Left kidney (tissue), 2 donors: ENCODE data around the gene FXR2. TPM values are rescaled to one million over a fixed set of nuclear protein-coding genes. Genes with fewer than 3 reads are reported as not detected.

Experiments used
- DNase-seq: peaks from one replicate; pipeline ENCODE4 v3.0.0-alpha.2; 2013
- polyA plus RNA-seq: library from polyadenylated mRNA; unstranded; fragments of 120-200 nt; gene quantifications from one replicate; pipeline ENCODE4 v1.2.1, GENCODE V29; 2013; ENCODE audit not compliant: insufficient read length

Gene FXR2
- polyA plus RNA-seq, 1 donor: 54.8 TPM

GRCh38 chr17:7574176-7574953 lies 40.3 kb downstream of the FXR2 start:
- no peak for DNase-seq

- peak; percentile 89 for DNase-seq
These were observed 41.2 kb downstream of the FXR2 start for GRCh38 chr17:7573324-7574080.

DNA sequence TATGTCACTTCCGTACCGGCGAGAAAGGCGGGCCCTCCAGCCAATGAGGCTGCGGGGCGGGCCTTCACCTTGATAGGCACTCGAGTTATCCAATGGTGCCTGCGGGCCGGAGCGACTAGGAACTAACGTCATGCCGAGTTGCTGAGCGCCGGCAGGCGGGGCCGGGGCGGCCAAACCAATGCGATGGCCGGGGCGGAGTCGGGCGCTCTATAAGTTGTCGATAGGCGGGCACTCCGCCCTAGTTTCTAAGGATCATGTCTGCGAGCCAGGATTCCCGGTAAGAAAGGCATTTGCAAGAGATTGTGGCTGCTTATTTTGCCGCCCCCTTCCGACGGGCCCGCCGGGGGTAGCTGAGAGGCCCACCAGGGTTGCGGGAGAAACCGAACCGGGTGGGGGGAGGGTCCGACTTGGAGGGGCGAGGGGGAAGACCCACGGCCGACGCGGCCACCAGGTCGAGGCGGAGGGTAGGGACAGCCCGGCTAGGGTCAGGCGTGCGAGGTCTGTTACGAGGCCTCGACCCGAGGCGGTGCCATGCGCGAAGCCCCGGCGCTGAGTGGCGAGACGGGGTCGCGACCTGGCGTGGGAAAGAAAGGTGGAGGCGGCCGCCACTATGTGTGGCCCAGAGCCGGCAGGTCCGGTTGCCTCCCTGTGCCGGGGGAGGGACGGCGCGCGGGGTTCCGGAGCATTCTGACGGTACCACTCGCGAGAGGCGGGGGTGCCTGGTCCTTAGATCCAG lies 41.9 kb downstream of the FXR2 start:
- peak; percentile 99 for DNase-seq

GRCh38 chr17:7572338-7572587 lies 42.4 kb downstream of the FXR2 start:
- no peak for DNase-seq

- DNase-seq: no peak
These were observed 44.3 kb downstream of the FXR2 start for GRCh38 chr17:7570351-7570750.

- DNase-seq: no peak
These were observed 45.1 kb downstream of the FXR2 start for GRCh38 chr17:7569571-7569970.

- DNase-seq: no peak
These were observed 51.4 kb downstream of the FXR2 start for GRCh38 chr17:7563115-7563869.

GRCh38 chr17:7562208-7562605 lies 52.5 kb downstream of the FXR2 start:
- no peak for DNase-seq

- peak; percentile 88 for DNase-seq
These were observed 53.0 kb downstream of the FXR2 start, which contains the start of gene SENP3 for GRCh38 chr17:7561589-7562207. SENP3 (plus strand) TSS chr17:7561919; CDS start chr17:7563077, 1,158 bp downstream.

DNA sequence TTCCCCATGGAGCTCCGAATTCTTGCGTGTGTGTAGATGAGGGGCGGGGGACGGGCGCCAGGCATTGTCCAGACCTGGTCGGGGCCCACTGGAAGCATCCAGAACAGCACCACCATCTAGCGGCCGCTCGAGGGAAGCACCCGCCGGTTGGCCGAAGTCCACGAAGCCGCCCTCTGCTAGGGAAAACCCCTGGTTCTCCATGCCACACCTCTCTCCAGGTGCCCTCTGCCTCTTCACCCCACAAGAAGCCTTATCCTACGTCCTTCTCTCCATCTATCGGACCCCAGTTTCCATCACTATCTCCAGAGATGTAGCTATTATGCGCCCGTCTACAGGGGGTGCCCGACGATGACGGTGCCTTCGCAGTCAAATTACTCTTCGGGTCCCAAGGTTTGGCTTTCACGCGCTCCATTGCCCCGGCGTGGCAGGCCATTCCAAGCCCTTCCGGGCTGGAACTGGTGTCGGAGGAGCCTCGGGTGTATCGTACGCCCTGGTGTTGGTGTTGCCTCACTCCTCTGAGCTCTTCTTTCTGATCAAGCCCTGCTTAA lies 53.6 kb downstream of the FXR2 start:
- DNase-seq: peak; percentile 87

GRCh38 chr17:7560172-7561027 lies 54.3 kb downstream of the FXR2 start:
- no peak for DNase-seq

GRCh38 chr17:7559320-7560171 lies 55.2 kb downstream of the FXR2 start:
- no peak for DNase-seq

DNA sequence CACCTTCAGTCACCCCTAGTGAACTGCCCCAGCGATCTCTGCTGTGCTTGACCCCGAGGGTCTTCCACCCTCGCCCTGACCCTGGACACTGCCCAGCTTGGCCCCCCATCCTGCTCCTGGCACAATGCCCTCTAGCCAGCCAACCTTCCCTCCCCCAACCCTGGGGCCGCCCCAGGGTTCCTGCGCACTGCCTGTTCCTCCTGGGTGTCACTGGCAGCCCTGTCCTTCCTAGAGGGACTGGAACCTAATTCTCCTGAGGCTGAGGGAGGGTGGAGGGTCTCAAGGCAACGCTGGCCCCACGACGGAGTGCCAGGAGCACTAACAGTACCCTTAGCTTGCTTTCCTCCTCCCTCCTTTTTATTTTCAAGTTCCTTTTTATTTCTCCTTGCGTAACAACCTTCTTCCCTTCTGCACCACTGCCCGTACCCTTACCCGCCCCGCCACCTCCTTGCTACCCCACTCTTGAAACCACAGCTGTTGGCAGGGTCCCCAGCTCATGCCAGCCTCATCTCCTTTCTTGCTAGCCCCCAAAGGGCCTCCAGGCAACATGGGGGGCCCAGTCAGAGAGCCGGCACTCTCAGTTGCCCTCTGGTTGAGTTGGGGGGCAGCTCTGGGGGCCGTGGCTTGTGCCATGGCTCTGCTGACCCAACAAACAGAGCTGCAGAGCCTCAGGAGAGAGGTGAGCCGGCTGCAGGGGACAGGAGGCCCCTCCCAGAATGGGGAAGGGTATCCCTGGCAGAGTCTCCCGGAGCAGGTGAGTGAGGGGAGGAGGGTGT lies 56.0 kb downstream of the FXR2 start, which contains the start of gene TNFSF13:
Gene TNFSF13, plus strand, starts transcription at position 207 of the 776 bp plus-strand sequence. Its CDS starts 290 bp downstream, at position 497.
- no peak for DNase-seq

DNA sequence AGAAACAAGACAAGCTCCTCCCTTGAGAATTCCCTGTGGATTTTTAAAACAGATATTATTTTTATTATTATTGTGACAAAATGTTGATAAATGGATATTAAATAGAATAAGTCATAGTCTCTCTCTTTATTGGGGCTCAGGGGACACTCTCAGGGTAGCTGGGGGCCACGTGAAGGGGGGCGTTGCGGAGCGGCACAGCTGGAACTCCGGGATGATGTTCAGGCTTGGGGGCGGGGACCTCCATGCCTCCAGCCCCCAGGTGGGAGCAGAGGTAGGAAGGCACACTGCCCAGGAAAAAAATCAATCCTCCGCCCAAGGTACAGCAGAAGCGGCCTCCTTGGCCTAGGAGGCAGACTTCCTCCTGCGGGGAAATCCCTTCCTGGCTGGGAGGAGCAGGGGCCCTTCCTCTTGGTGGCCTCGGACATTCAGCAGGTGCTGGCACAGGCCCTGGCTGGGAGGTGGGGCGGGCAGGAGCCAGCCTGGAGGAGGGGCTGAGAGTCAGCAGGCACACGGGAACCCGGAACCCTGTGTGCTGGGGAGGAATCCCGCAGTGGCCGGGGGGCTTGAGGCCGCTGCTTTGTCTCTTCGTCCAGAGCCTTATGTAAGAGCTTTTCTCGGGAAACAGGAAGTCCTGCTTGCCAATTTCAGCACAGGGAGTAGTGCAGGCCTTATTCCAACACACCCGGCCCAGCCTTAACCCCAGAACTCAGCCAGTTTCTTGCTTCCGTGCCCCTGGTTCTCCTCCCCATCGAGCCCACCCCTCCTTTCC lies 56.7 kb downstream of the FXR2 start:
- no peak for DNase-seq

GRCh38 chr17:7557147-7557764 lies 57.4 kb downstream of the FXR2 start:
- DNase-seq: no peak

DNA sequence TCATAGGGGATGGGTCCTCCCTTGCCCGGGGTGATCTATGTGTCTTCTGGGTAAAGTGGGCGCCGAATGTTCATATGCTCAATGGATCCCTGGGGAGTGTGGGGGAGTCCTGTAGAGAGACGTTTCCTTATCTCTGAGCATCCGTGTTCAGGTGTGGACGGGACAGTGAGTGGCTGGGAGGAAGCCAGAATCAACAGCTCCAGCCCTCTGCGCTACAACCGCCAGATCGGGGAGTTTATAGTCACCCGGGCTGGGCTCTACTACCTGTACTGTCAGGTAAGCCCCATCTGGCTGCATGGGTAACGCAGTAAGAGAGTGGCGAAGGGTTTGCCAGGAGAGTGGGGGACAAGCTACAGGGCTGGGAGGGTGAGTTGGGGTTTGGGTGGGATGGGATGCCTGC lies 58.1 kb downstream of the FXR2 start:
- DNase-seq: no peak

DNA sequence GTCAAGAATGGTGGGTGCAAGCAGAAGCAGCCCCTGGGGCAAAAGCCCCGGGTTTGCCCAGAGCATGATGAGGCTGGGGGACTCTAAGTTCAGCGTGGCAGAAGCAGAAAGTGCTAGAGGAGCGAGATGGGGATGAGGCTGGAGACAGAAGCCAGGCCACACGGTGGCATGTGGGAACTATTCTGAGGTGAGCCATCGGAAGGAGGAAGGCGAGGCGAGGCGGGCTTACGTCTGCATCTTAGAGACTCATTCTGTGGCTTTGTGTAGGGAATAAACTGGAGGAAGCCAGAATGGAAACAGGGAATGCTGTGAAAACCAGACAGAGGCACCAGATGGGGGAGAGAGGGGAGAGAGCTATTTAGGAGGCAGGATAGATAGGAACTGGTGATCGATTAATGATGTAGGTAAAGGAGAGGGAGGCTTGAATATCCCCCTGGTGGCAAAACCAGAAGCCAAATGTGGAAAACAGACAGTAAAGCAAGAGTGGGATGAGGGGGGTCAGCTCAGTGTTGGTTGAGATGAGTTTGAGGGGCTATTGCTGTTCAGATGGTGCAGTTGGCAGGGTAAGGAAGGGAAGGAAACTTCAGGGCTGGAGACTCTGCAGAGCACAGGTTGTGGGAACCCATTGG lies 59.3 kb downstream of the FXR2 start:
- DNase-seq: no peak
